Skin epidermis (tissue), 12 donors: ENCODE measurements around the gene RNF5.

Experiments
- H3K27ac ChIP-seq, 21 experiments: fragments of 200-600 bp; sonication (generic) in 11 of 21; one replicate each; pipeline ENCODE4 v1.5.0; 2020; ENCODE audit warnings: mild to moderate bottlenecking in 3 of 21, inconsistent platforms in 2 of 21, moderate library complexity in 2 of 21
- H3K4me3 ChIP-seq, 7 experiments: fragments of 200-600 bp; sonication (generic) in 2 of 7; one replicate each; pipeline ENCODE4 v1.5.0; 2020; ENCODE audit warnings: inconsistent platforms in 2 of 7, mild to moderate bottlenecking in 2 of 7, moderate library complexity in 1 of 7

Gene RNF5

GRCh38 chr6:32222333-32223230 lies 44.4 kb downstream of the RNF5 start:
- H3K4me3 ChIP-seq = peak overlapping the region in 4 of 7 experiments; percentile 4 to 22 (median 12)

GRCh38 chr6:32223258-32224235 lies 45.3 kb downstream of the RNF5 start, which contains the start of gene NOTCH4:
Gene NOTCH4 (minus strand): TSS chr6:32224067. CDS start chr6:32223928, 139 bp downstream.
- peak within 1 kb of the TSS in 18 of 21 experiments; percentile 8 to 77 (median 66) for H3K27ac ChIP-seq
- peak within 1 kb of the TSS in 5 of 7 experiments; percentile 1 to 22 (median 12) for H3K4me3 ChIP-seq

More at GRCh38 chr6:32222333-32223230, 44.4 kb downstream of the RNF5 start:
- H3K27ac ChIP-seq = peak overlapping the region in 17 of 21 experiments; percentile 8 to 77 (median 66)

GRCh38 chr6:32224696-32225095 lies 46.5 kb downstream of the RNF5 start:
- Histone ChIP-seq H3K4me3 (no peak overlapping the region), H3K27ac (peak overlapping the region in 6 of 21 experiments; percentile 12 to 77 (median 66))

GRCh38 chr6:32226434-32226833 lies 48.2 kb downstream of the RNF5 start:
- H3K27ac ChIP-seq = peak overlapping the region in 1 of 21 experiments; percentile 42

More at GRCh38 chr6:32226434-32226833, 48.2 kb downstream of the RNF5 start:
- no peak overlapping the region for H3K4me3 ChIP-seq
